Neural crest cell (in vitro differentiated cells): ENCODE results near the gene TAOK3. TPM values are rescaled to one million over a fixed set of nuclear protein-coding genes. Genes with fewer than 3 reads are reported as not detected.

Experiments used
- DNase-seq: peaks from one replicate; pipeline ENCODE4 v3.0.0; 2021; ENCODE audit warnings: low read depth, mixed read lengths, low spot score
- H3K27ac Mint-ChIP-seq: one replicate; pipeline ENCODE4 v1.8.0; 2021; ENCODE audit warnings: mild to moderate bottlenecking, mixed read lengths; ENCODE audit not compliant: unreplicated experiment
- H3K27me3 Mint-ChIP-seq: 2 replicates; pipeline ENCODE4 v1.8.0; 2021; ENCODE audit warnings: low read depth, mild to moderate bottlenecking, mixed read lengths
- H3K36me3 Mint-ChIP-seq: 2 replicates; pipeline ENCODE4 v1.8.0; 2021; ENCODE audit warnings: low read depth, mild to moderate bottlenecking, mixed read lengths
- H3K4me1 Mint-ChIP-seq: 2 replicates; pipeline ENCODE4 v1.8.0; 2021; ENCODE audit warnings: mixed read lengths
- H3K4me3 Mint-ChIP-seq: one replicate; pipeline ENCODE4 v1.8.0; 2021; ENCODE audit warnings: mild to moderate bottlenecking, mixed read lengths
- H3K9me3 Mint-ChIP-seq: 2 replicates; pipeline ENCODE4 v1.8.0; 2021; ENCODE audit warnings: mixed read lengths
- total RNA-seq: library from RNA; stranded (reverse); gene quantifications from 2 replicates; pipeline ENCODE4 v1.2.1, GENCODE V29; 2021
- TF ChIP-seq, protein P1 (sequence below): fragments of 200-600 bp; sonication (generic); conservative IDR thresholded peaks from 2 replicates; pipeline ENCODE4 v1.5.0; 2021; ENCODE audit warnings: antibody characterized with exemption, mild to moderate bottlenecking

Gene TAOK3
- total RNA-seq, 1 donor from 2014 or later = 15.2 TPM

DNA sequence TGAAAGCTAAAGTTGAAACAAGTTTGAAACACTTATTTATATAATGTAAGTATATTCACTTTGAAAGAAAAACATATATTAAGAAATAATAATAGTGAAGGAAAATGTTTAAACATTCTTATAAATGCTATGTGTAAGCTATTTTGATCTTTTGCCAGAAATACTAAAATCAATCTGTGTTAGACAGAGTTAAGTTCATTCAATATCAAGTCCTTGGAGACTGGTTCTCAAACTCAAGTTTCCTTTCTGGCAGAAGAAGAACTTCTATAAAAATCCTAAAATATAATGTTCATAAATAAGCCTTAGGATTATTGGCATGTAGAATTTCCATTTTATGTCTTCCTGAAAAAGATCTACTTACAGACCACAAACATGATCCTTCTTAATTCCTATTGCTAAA, 45.3 kb downstream of the TAOK3 start:
- Mint-ChIP-seq H3K9me3 (no peaks in the 10 kb centered on the region), H3K27me3 (no peaks in the 10 kb centered on the region), H3K4me3 (no peak overlapping the region), H3K4me1 (peaks cover 5% of the 10 kb centered on the region), H3K36me3 (no peaks in the 10 kb centered on the region), H3K27ac (no peak overlapping the region)
- DNase-seq = no peak
- TF ChIP-seq, protein P1, sequence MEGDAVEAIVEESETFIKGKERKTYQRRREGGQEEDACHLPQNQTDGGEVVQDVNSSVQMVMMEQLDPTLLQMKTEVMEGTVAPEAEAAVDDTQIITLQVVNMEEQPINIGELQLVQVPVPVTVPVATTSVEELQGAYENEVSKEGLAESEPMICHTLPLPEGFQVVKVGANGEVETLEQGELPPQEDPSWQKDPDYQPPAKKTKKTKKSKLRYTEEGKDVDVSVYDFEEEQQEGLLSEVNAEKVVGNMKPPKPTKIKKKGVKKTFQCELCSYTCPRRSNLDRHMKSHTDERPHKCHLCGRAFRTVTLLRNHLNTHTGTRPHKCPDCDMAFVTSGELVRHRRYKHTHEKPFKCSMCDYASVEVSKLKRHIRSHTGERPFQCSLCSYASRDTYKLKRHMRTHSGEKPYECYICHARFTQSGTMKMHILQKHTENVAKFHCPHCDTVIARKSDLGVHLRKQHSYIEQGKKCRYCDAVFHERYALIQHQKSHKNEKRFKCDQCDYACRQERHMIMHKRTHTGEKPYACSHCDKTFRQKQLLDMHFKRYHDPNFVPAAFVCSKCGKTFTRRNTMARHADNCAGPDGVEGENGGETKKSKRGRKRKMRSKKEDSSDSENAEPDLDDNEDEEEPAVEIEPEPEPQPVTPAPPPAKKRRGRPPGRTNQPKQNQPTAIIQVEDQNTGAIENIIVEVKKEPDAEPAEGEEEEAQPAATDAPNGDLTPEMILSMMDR = no peak

DNA sequence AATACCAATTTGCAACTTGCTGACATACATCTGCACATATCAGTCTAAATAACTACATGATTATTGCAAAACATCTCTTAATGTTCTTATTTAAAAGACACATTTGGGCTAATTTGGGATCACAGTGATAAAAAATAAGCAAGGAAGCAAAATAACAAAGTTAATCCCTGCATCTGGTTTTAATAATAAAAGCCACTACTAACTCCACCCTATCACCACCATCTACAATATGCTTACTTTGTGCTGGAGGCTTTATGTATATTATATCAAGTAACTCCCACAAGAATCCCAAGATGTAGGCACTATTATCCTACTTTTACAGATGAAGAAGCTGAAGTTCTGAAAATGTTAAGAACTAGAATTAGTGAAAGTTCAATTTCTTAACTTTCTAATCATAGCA, 45.7 kb downstream of the TAOK3 start:
- no peaks in the 10 kb centered on the region for H3K9me3 Mint-ChIP-seq
- H3K36me3 Mint-ChIP-seq = no peaks in the 10 kb centered on the region
- H3K27me3 Mint-ChIP-seq = no peaks in the 10 kb centered on the region
- H3K4me1 Mint-ChIP-seq = peaks cover 5% of the 10 kb centered on the region
- no peak for DNase-seq
- TF ChIP-seq, protein P1 = no peak
- H3K27ac Mint-ChIP-seq = no peak overlapping the region
- no peak overlapping the region for H3K4me3 Mint-ChIP-seq

DNA sequence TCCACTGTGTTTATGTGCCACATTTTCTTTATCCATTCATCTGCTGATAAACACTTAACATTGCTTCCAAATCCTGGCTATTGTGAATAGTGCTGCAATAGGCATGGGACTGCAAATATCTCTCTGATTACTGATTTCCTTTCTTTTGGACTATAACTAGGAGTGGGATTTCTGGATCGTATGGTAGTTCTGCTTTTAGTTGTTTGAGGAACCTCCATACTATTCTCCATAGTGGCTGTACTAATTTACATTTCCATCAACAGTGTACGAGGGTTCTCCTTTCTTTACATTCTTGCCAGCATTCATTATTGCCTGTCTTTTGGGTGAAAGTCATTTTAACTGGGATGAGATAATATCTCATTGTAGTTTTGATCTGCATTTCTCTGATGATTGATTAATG, 47.6 kb downstream of the TAOK3 start:
- no peak for DNase-seq

DNA sequence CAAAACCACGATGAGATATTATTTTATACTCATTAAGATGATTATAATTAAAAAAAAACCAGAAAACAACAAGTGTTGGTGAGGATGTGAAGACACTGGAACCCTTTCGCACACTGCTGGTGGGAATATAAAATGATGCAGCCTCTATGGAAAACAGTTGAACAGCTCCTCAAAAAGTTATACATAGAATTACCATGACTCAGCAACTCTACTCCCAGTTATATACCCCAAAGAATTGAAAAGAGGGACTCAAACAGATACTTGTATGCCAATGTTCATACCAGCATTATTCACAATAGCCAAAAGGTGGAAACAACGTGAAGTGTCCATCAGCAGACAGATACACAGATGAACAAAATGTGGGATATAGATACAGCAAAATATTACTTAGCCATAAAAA, 53.1 kb downstream of the TAOK3 start:
- H3K4me3 Mint-ChIP-seq = no peak overlapping the region
- H3K4me1 Mint-ChIP-seq = no peaks in the 10 kb centered on the region
- no peaks in the 10 kb centered on the region for H3K27me3 Mint-ChIP-seq

More for the DNA sequence above, 47.6 kb downstream of the TAOK3 start:
- H3K36me3 Mint-ChIP-seq = no peaks in the 10 kb centered on the region
- H3K4me1 Mint-ChIP-seq = no peaks in the 10 kb centered on the region
- TF ChIP-seq, protein P1 = no peak
- no peak overlapping the region for H3K27ac Mint-ChIP-seq
- H3K9me3 Mint-ChIP-seq = no peaks in the 10 kb centered on the region
- no peak overlapping the region for H3K4me3 Mint-ChIP-seq
- H3K27me3 Mint-ChIP-seq = no peaks in the 10 kb centered on the region

DNA sequence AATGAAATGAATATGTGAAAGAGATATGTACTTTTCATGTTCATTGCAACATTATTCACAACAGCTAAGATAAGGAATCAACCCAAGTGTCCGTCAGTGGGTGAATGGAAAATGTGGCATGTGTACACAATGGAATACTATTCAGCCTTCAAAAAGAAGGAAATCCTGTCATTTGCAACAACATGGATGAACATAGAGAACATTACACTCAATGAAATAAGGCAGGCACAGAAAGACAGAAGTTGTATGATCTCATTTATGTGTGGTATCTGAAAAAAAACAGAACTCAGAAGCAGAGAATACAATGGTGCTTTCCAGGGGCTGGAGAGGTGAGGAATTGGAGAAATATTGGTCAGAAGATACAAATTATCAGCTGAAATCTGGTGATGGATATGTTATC, 54.0 kb downstream of the TAOK3 start:
- H3K9me3 Mint-ChIP-seq = no peaks in the 10 kb centered on the region
- no peak overlapping the region for H3K27ac Mint-ChIP-seq
- H3K36me3 Mint-ChIP-seq = no peaks in the 10 kb centered on the region
- H3K4me1 Mint-ChIP-seq = no peaks in the 10 kb centered on the region
- DNase-seq = no peak
- TF ChIP-seq, protein P1 = no peak
- no peaks in the 10 kb centered on the region for H3K27me3 Mint-ChIP-seq
- H3K4me3 Mint-ChIP-seq = no peak overlapping the region

More for the DNA sequence above, 53.1 kb downstream of the TAOK3 start:
- no peak overlapping the region for H3K27ac Mint-ChIP-seq
- TF ChIP-seq, protein P1 = no peak
- no peaks in the 10 kb centered on the region for H3K36me3 Mint-ChIP-seq
- DNase-seq = no peak
- no peaks in the 10 kb centered on the region for H3K9me3 Mint-ChIP-seq

DNA sequence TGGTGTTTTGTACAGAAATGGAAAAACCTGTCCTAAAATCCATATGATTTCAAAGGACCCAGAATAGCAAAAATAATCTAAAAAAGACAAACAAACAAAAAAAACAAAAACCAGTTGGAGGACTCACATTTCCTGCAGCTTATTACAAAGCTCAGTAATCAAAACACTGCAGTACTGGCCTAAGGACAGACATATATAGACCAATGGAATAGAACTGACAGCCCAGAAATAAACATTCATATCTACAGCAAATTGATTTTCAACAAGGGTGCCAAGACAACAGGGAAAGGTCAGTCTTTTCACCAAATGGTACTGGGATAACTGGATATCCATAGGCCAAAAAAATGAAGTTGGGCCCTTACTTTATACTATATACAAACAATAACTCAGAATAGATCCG, 55.0 kb downstream of the TAOK3 start:
- TF ChIP-seq, protein P1 = no peak
- no peaks in the 10 kb centered on the region for H3K36me3 Mint-ChIP-seq
- H3K4me1 Mint-ChIP-seq = no peaks in the 10 kb centered on the region
- no peak overlapping the region for H3K4me3 Mint-ChIP-seq
- H3K9me3 Mint-ChIP-seq = no peaks in the 10 kb centered on the region
- H3K27ac Mint-ChIP-seq = no peak overlapping the region
- DNase-seq = no peak
- H3K27me3 Mint-ChIP-seq = no peaks in the 10 kb centered on the region
